ENCODE measurements around the gene COL9A3.

COL9A3 gene

DNA sequence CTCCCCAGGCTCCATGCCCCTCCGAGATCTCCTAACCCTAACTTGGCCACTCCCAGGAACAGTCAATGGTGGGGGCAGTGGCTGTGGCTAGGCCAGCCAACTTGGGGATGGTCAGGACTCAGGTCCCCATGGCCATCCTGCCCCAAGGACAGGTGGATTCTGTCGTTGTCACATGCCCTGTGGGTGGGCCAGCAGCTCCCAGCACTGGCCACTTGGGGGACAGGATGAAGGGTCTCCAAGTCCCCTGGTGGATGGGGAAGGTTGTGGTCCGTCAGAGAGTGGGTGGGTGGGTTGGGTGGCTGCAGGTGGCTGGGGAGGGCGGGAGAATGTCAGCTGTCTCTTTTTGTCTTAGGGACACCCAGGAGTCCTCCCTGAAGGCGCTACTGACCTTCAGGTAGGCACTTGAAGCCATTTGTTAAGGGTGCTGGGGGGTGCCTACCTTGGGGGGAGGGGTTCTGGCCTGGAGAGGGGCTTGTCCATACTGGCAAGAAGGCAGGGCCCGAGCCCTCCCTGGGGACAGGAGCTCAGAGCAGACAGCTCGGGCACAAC is 5.5 kb downstream of the COL9A3 start:
- DNase-seq (ENCODE audit: low spot score) (no peak), FAIRE-seq (no peak)

DNA sequence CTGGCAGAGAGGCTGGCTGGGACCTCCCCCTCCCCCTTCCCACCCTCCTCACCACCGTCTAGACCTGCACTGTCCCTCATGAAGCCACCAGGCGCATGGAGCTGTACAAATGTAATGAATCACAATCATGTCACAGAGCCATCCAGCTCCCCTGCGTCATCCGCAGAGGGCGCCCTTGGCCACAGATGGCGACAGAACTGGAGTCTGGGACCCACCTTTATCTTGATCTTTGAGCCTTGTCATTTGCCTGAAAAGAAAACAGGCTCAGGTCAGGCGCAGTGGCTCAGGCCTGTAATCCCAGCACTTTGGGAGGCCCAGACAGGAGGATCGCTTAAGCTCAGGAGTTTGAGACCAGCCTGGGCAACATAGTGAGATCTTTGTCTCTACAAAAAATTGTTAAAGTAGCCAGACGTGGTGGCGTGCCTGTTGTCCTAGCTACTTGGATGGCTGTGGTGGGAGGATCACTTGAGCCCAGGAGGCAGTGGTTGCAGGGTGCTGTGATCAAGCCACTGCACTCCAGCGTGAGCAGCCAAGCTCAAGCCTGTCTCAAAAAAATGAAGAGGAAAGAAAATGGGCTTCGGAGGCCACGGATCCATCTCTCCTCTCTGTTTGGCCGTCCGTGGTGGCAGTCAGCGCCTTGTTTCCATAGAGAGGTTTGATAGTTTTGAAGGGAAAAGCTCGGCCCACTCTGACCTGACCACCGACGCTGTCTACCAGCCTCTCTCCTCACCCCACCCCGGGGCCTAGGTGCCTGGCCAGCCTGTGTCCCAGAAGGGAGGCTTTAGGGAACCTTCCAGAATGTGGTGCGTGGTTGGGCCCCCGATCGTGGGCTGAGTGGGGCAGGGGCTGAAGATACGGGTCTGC is 6.2 kb downstream of the COL9A3 start:
- FAIRE-seq (peak; percentile 82), DNase-seq (ENCODE audit: low spot score) (peak; percentile 80)

DNA sequence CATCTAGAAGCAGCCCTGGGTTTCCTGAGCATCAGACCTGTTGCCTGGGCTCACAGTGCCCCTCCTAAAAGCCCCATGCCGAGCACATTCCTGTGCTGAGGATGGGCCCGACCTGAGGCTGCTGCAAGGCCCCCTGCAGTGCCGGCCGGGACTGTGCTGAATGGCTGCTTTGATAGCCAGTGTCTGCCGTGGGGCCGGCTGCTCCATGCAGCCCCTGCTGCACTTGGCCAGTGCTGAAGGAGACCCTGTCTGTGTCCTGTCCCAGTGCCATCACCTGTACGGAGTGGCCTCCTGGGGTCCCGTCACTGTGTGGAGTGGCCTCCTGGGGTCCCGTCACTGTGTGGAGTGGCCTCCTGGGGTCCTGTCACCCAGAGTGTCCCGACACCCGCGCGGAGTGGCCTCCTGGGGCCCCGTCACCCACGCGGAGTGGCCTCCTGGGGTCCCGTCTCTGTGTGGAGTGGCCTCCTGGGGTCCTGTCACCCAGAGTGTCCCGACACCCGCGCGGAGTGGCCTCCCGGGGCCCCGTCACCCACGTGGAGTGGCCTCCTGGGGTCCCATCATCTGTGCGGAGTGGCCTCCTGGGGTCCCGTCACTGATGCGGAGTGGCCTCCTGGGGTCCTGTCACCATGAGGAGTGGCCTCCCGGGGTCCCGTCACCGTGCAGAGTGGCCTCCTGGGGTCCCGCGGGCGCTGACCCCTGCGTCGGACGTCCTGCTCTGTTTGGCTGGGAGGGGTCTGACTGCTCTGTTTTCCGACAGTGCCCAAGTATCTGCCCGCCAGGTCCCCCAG is 7.0 kb downstream of the COL9A3 start:
- no peak for FAIRE-seq
- DNase-seq (ENCODE audit: low spot score): no peak

DNA sequence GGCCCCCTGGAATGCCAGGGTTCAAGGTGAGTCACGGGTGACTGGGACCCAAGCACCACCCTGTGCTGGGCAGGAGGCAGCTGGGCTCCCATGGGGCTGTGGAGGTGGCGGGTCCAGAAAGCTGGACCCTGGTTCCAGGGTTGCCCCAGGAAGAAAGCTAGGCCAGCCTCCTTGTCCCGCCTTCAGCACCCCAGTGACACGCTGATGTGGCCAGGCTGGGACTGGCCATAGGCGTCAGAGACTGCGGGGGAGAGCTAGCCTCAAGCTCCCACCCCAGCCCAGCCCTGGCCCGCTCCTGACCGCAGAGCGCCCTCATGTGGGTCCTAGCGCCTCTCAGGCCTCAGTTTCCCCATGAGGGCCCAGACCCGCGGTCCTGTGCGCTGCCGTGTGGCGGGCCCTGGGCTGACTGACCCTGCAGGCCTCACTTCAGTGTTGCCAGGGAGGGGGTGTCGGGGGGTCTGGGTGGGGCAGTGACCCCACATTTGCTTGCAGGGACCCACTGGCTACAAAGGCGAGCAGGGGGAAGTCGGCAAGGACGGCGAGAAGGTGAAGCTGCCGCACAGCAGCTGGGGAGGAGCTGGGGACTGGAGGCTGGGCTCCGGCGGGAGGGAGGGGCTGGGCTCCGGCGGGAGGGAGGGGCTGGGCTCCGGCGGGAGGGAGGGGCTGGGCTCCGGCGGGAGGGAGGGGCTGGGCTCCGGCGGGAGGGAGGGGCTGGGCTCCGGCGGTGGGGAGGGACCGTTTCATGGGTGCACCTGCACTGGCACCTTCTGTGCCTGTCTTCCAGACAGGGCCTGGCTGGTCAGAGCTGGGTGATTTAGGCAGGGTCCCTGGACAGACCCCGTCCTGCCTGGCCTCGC is 7.9 kb downstream of the COL9A3 start:
- DNase-seq (ENCODE audit: low spot score) (peak; percentile 77), FAIRE-seq (no peak)

DNA sequence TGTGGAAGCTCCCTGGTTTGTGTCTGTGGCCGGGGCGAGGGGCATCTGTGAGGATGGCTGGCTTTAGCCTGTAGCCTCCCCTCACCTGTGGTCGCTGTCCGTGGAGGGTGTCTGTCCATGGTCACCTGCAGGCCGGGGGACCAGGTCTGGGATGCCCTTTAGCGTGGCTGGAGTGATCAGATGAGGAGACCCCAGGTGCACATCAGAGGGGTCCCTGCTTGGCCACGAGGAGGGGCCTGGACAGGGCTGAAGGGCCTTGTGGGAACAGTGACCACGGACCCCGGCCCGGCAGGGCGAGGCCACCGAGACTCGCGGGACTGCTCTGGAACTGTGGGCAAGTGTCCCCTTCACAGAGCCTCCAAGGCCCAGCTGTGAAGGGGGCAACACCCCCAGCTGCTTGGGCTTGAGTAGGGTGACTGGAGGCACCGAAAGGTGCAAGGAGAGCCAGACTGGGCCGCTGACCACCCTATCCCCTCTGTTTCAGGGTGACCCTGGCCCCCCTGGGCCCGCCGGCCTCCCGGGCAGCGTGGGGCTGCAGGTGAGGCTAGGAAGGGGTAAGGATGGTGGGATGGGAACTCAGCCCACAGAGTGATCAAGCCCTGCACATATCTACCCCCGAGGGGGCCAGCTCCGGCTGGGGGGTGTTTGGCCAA is 8.6 kb downstream of the COL9A3 start:
- FAIRE-seq (peak; percentile 61), DNase-seq (ENCODE audit: low spot score) (no peak)

DNA sequence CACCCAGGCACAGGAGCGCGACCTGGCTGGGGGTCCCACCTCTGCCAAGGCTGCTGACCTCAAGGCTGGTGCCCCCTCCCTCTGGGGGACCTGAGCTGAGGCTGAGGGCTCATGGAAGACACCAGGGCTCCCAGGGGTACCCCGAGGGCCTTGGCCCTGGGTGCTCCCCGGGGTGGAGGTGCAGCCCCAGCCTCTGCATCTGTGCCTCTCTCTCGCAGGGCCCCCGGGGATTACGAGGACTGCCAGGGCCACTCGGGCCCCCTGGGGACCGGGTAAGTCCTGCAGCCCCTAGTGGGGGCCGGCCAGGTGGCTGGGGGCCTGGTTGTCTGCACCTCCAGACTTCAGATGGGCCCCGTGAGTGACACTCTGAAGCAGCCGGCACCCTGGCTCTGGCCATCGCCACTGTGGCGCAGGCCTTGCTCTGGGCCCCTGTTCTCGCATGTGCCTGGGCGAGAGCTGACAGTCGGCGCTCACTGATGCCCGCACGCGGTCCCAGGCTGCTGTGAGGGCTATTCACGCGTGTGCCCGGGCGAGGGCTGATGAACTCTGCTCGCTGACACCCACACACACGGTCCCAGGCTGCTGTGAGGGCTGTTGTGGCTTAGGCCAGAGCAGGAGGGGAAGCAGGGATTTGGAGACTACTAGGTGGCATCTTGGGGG is 9.3 kb downstream of the COL9A3 start:
- FAIRE-seq (no peak), DNase-seq (ENCODE audit: low spot score) (no peak)

DNA sequence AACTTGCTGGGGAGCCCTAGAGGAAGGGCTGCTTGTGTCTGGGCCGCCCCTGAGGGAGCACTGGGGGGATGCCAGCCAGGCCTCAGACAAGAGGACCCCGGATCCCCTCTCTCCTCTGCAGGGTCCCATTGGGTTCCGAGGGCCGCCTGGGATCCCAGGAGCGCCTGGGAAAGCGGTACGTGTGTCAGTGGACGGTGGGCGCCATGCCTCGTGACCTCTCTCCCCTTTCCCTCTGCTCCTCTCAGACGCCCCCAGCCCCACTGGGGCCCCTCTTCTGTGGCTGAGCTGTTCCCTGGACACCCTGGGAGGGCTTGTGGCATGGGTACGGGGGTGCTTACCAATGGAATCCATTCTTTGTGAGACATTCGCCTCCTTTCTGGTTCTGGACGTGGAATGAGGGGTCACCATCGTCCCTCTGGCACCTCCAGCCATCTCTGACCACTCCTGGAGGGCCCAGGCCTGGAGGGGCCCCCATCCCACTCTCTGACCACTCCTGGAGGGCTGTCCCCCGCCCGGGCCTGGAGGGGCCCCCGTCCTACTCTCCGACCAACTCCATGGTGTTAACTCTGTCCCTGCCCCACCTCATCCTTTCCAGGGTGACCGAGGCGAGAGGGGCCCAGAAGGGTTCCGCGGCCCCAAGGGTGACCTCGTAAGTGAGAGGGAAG is 9.9 kb downstream of the COL9A3 start:
- FAIRE-seq (no peak), DNase-seq (ENCODE audit: low spot score) (no peak)

DNA sequence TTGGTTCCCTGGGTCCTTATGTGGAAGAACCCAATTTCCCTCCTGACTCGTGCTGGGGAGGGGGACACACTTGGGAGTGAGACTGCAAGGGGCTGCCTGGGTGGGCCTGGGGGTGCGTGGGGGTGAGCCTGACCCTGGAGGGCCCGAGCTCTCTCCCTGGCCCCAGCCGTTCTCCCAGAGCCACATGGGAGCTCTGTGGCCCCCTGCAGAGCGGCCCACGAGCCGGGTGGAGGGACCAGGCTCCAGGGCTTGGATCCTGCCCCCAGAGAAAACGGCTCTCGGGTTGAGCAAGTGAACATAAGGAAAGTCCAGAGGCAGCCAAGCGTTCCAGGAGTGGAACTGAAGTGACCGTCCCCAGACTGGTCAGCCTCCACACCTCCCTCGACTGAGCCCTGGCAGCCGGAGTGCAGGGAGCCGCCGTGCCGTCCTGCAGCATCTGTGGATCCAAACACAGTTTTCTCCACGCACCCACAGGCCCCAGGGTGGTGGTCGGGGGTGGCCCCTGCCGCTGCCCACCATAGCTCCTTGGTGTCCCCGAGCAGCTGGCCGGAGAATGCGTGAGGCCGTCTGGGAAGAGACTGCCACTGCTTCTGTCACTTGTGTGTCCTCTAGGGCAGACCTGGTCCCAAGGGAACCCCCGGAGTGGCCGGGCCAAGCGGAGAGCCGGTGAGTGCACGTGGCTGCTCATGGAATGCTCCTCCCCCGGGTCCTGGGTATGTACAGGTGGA is 10.6 kb downstream of the COL9A3 start:
- no peak for FAIRE-seq
- DNase-seq (ENCODE audit: low spot score): no peak

DNA sequence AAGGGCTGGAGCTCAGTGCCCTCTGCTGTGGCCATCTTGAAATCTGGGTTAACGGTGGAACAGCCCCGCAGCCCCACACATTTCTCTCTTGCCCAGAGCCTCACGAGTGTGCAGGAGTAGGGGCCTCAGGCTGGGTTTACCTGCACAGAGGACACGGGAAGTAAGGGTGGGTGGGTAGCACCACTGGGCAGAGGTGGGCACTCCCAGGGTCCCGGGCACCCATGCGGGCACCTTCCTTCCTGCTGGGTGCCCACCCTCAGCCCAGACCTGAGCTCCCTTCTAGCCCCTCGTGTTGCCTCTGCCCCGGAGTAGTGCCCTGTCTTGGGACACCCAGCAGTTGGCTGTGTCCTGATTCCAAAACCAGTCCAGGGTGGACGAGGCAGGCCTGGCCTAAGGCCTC is 11.2 kb downstream of the COL9A3 start:
- no peak for DNase-seq (ENCODE audit: low spot score)
- no peak for FAIRE-seq

DNA sequence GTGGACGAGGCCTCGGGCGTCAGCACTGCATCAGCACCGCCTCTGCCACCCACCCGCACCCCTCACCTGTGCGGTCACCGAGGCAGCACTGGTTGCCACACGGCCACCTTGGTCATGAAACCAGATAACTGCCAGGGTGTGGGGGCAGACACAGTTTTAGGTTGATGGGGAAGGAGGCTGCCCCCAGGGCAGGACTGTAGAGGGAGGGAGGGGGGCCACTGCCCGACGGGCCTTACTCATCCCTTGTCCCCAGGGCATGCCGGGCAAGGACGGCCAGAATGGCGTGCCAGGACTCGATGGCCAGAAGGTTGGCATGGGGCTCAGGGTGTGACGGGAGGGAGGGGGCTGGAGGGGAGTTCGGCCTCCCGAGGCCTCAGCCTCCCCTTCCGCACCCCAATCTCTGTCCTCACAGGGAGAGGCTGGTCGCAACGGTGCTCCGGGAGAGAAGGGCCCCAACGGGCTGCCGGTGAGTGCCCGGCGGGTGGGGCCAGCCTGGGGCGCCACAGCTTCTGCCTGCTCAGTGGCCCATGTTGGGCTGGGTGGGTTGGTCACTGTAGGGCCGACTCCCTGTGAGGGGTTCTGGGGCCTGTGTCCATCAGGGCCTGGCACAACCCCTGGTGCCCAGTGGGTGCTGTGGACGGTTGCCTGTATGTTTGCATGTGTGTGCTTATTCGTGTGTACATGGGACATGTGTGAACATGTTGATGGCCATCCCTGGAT is 11.8 kb downstream of the COL9A3 start:
- DNase-seq (ENCODE audit: low spot score) (no peak), FAIRE-seq (peak; percentile 89)

DNA sequence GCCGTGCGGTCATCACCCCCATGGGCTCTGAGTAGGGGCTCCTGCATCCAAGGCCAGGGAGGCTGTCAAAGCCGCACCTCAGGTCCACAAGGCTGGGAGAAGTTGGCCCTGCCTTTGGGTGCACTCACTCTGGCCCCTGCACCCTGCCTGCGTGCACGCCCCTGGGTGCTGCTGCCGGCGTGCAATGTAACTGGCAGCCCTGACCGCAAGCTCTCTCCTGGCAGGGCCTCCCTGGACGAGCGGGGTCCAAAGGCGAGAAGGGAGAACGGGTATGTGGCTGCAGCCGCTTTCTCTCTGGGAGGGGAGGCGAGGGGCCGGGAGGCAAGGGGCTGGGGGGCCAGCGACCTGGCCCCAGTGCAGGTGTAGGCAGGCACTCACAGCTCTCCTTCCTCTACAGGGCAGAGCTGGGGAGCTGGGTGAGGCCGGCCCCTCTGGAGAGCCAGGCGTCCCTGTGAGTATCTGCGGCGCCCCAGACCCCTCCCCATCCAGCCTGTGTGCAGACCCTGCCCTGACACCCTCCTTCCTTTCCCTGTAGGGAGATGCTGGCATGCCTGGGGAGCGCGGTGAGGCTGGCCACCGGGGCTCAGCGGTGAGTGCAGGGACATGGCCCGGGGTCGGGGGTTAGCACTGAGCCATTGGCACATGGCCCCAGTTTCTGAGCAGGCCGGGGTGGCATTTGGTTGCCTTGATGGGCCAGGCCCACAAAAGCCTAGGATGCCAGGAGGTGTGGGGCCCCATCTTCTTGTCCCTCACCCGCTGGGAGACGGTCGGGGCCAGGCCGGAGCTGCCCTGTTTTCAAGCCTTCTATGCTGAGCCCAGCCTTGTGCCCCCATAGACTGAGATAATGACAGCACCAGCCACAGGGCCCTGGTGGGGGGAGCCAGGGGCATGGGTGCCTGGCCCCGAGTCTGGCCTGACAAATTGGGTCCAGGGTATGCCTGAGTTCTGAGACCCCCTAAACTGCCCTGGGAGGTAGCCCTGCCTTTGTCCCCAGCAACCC is 12.7 kb downstream of the COL9A3 start:
- DNase-seq (ENCODE audit: low spot score): no peak
- FAIRE-seq: no peak

DNA sequence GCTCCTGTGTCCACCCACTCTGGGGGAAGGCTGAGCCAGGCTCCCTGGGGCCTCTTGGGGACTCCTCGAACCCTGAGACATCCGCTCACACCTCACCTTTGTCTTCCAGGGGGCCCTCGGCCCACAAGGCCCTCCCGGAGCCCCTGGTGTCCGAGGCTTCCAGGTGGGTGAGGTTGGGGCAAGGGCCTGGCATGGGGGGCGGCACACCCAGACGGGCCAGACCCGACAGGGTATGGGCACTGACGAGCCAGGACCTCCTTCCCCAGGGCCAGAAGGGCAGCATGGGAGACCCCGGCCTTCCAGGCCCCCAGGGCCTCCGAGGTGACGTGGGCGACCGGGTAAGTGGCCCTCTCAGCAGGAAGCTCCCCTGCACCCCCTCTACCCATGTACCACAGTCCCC is 13.4 kb downstream of the COL9A3 start:
- FAIRE-seq (no peak), DNase-seq (ENCODE audit: low spot score) (no peak)

DNA sequence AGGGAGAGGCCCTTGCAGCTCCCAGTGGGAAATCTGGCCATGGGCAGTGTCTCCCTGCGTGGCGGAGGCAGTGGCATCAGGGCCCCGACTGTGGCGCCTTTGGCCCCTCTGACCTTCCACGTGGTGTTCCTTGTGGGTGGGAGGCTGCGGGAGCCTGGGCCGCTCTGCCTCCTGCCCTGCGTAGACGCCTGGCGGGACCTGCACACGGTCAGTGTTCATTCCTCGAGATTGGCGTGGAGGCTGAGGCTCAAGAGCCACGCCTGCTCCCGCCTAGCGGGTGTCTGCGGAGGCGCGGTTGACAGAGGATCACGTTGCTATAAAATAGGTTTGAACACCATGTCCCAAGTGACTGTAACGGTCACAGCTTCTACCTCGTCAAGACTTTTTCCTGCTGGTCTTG is 14.0 kb downstream of the COL9A3 start:
- FAIRE-seq (no peak), DNase-seq (ENCODE audit: low spot score) (no peak)

DNA sequence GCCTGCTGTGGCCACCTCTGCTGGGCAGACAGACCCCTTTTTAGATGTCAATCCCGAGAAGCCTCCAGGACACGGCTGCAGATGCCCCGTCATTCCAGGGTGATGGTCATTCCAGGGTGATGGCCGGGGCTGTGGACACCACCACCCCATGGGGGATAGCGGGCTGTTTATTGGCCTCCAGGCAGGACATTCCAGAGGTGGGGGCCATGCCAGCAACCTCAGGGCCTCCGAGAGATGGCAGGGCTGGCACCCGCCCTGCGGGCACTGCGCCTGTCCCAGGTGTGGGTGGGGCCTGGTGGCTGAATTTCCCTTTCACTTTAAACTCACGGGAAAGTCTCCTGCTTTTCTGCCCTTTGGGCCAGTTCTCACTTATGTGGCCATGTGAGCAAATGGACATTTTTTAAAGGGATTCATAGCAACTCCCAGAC is 14.5 kb downstream of the COL9A3 start:
- no peak for FAIRE-seq

DNA sequence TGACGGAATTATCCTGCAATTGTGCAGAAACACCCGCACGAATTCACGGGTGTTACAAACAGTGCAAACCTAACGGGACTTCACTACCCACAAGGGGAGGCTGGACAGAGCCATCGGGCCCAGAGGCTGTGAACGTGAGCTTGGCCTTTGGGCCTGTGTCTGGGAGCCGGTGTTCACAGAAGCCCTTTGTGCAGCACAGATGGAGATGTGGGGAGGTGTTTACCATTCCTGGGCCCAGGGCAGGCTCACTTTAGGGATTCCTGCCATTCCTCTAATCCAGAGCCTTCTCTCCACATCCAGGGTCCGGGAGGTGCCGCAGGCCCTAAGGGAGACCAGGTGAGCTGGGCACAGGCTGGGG is 15.0 kb downstream of the COL9A3 start:
- DNase-seq (ENCODE audit: low spot score) (no peak), FAIRE-seq (no peak)

More for the DNA sequence above, 14.5 kb downstream of the COL9A3 start:
- DNase-seq (ENCODE audit: low spot score): no peak

DNA sequence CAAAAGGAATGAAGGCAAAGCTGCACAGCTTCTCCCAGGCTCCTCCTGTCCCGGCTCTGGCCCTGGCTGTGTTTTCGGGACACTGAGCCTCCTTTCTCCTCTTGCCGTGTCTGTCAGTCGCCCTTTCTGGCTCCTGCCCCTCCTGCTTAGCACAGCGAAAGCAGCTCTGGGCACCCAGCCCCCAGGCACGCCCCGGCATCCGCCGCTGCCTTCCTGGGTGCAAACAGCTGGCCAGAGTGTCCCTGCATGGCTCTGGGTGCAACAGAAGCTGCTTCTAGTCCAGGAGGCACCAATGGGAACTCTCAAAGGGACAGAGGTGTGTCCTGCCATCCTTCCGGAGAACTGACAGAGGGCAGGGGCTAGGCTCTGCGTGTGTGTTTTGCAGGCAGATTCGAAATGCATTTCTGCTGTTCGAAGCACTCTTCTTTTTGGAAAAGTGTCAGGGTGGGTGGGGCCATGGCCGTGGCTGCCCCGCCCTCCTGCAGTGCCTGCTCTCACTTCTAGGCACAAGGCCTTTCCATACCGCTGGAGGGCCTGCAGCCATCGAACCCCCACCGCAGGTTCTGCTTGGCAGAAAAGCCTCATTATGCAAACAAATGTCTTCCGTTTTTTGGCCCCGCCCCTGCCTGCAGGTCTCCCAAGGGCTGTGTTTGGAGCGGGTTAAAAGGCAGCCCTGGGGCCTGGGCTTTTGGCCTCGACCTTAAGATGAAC is 15.5 kb downstream of the COL9A3 start:
- DNase-seq (ENCODE audit: low spot score) (no peak), FAIRE-seq (no peak)

DNA sequence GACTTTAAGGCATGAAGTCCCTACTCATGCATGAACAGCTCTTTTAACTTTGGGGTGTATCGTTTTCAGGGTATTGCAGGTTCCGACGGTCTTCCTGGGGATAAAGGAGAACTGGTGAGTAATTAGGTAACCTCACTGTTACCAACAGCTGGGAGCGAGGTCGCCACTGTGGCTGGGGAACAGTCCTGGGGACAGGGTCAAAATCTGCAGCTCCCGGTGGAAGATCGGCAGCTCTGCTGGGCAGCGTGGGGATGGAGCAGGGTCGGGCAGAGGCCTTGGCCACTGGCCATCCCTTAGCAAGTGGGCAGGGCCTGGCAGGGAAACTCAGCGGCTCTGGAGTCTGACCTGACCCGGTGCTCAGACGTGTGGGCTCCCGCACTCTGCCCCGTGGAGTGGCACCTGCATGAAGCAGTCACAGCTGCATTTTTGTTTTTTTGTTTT is 16.1 kb downstream of the COL9A3 start:
- DNase-seq (ENCODE audit: low spot score): no peak
- no peak for FAIRE-seq
